ENCODE data around the gene TRIM38. TPM values are rescaled to one million over a fixed set of nuclear protein-coding genes. Genes with fewer than 3 reads are reported as not detected.
A peak's percentile ranks its signal among the peaks of the same experiment; 100 is the strongest.

Gene TRIM38
- total RNA-seq, 2 experiments from 2014 or later = 17.0 to 17.5 TPM

DNA sequence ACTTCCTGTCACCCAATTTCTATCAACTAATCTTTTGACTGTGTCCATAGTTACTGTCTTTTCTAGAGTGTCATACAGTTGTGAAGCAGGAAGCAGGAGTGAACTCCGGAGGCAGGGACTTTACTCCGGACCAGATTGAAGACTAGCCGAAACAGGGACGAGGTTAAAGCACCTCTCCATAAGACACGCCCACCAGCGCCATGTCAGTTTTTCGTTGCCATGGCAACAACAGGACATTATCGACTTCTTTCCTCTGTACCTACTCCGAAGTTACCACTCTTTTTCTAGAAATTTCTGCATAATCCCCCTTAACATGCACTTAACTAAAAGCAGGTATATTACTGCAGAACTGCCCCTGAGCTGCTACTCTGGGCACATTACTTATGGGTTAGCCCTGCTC is 25.2 kb downstream of the TRIM38 start:
- Histone ChIP-seq H3K36me3 (ENCODE audit: insufficient read depth, low read length) (peaks cover 36% of the 10 kb centered on the region), H3K27me3 (ENCODE audit: control insufficient read depth in 1 of 2, insufficient read depth in 2 of 2, low read length in 2 of 2) (no peaks in the 10 kb centered on the region), H3K4me1 (ENCODE audit: insufficient read depth, low read length) (peaks cover 8% of the 10 kb centered on the region), H3K4me3 (ENCODE audit: low read length) (no peak overlapping the region), H3K27ac (ENCODE audit: low read depth in 1 of 2, low read length in 2 of 2) (no peak overlapping the region), H3K9me3 (ENCODE audit: control insufficient read depth in 1 of 2, insufficient read depth in 1 of 2, low read length in 2 of 2) (no peaks in the 10 kb centered on the region)
- Mint-ChIP-seq H3K4me3 (no peak overlapping the region), H3K27ac (peak overlapping the region; percentile 6), H3K27me3 (no peaks in the 10 kb centered on the region), H3K9me3 (no peaks in the 10 kb centered on the region), H3K4me1 (ENCODE audit: low read depth) (peaks cover 28% of the 10 kb centered on the region), H3K36me3 (ENCODE audit: low read depth) (peaks cover 55% of the 10 kb centered on the region)
- DNase-seq = peak in 1 of 14 experiments; percentile 24
- no peak for TF ChIP-seq CTCF (IDR thresholded peaks at IDR 0.05)
- intact Hi-C loops (cut with DNase I, micrococcal nuclease) = no loop called here
- CTCF ChIA-PET = no interaction called here
- POLR2A ChIA-PET = interaction anchor here (1.3 to 2.2 kb wide), 2 partner anchors 26 to 33 kb away, joined by 3 to 10 read pairs; partner anchors contain the start of gene TRIM38
- ATAC-seq (ENCODE audit: poor library complexity) = no peak

DNA sequence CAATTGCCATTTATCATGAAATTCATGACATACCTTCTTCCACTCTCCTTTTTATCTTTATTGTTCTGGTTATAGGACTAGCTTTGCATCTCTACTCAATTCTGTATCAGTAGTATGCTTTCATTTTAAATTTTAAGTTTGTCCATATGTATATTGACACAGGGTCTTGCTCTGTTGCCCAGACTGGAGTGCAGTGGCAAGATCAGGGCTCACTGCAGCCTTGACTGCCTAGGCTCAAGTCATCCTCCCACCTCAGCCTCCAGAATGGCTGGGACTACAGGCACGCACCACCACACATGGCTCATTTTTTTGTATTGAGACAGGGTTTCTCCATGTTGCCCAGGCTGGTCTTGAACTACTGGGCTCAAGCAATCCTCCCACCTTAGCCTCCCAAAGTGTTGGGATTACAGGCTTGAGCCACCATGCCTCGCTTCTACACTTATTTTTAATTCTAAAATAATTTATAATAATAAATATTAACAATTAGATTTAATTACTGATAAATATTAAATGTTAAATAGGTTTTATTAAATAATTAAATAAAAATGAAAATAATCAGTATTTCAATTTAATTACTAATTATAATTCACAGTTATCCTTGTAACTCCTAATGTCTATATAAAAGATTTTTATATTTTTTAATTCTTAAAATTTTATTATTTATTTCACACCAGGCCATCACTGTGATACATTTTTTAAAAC is 27.7 kb downstream of the TRIM38 start:
- ChIA-PET CTCF (interaction anchor here (2.8 kb wide), 1 partner anchor 29 kb away, joined by 62 read pairs; a partner anchor contains a TSS), POLR2A (interaction anchor here (0.7 to 4.3 kb wide), 7 partner anchors 25 to 96 kb away, joined by 3 to 103 read pairs (median 23); partner anchors contain the start of gene HFE)
- peak overlapping the region; percentile 49 for H3K27ac Mint-ChIP-seq
- no peak for TF ChIP-seq CTCF (IDR thresholded peaks at IDR 0.05)
- Histone ChIP-seq H3K27ac (ENCODE audit: low read depth in 1 of 2, low read length in 2 of 2) (no peak overlapping the region), H3K4me3 (ENCODE audit: low read length) (no peak overlapping the region), H3K9me3 (ENCODE audit: control insufficient read depth in 1 of 2, insufficient read depth in 1 of 2, low read length in 2 of 2) (no peaks in the 10 kb centered on the region), H3K4me1 (ENCODE audit: insufficient read depth, low read length) (peaks cover 15% of the 10 kb centered on the region), H3K36me3 (ENCODE audit: insufficient read depth, low read length) (peaks cover 16% of the 10 kb centered on the region), H3K27me3 (ENCODE audit: control insufficient read depth in 1 of 2, insufficient read depth in 2 of 2, low read length in 2 of 2) (no peaks in the 10 kb centered on the region)
- no peak for ATAC-seq (ENCODE audit: poor library complexity)
- H3K36me3 Mint-ChIP-seq (ENCODE audit: low read depth) = peaks cover 32% of the 10 kb centered on the region
- H3K9me3 Mint-ChIP-seq = no peaks in the 10 kb centered on the region
- H3K4me1 Mint-ChIP-seq (ENCODE audit: low read depth) = peaks cover 33% of the 10 kb centered on the region
- intact Hi-C loops (cut with DNase I, micrococcal nuclease) = loop anchor here (2.0 to 10.0 kb wide), 2 partner anchors 30 to 106 kb away; no protein-coding TSS in a partner anchor
- no peaks in the 10 kb centered on the region for H3K27me3 Mint-ChIP-seq
- H3K4me3 Mint-ChIP-seq = peak overlapping the region; percentile 74
- no peak for DNase-seq

GRCh38 chr6:25991785-25992412 is 29.3 kb downstream of the TRIM38 start:
- ATAC-seq (ENCODE audit: poor library complexity) = peak; percentile 27
- peaks cover 22% of the 10 kb centered on the region for H3K36me3 Mint-ChIP-seq (ENCODE audit: low read depth)
- Histone ChIP-seq H3K36me3 (ENCODE audit: insufficient read depth, low read length) (peaks cover 3% of the 10 kb centered on the region), H3K27ac (ENCODE audit: low read depth in 1 of 2, low read length in 2 of 2) (peak overlapping the region; percentile 31 to 69), H3K27me3 (ENCODE audit: control insufficient read depth in 1 of 2, insufficient read depth in 2 of 2, low read length in 2 of 2) (no peaks in the 10 kb centered on the region), H3K4me1 (ENCODE audit: insufficient read depth, low read length) (peaks cover 15% of the 10 kb centered on the region), H3K4me3 (ENCODE audit: low read length) (peak overlapping the region; percentile 55), H3K9me3 (ENCODE audit: control insufficient read depth in 1 of 2, insufficient read depth in 1 of 2, low read length in 2 of 2) (no peaks in the 10 kb centered on the region)
- TF ChIP-seq CTCF (IDR thresholded peaks at IDR 0.05) = no peak
- H3K9me3 Mint-ChIP-seq = no peaks in the 10 kb centered on the region
- ChIA-PET CTCF (interaction anchor here (0.7 to 2.8 kb wide), 37 partner anchors 10 to 1901 kb away, joined by 3 to 62 read pairs (median 5); partner anchors contain the start of genes HFE and TRIM38), POLR2A (interaction anchor here (0.6 to 4.3 kb wide), 33 partner anchors 12 to 1876 kb away, joined by 3 to 103 read pairs (median 4); partner anchors contain the start of gene TRIM38)
- peak overlapping the region; percentile 97 for H3K27ac Mint-ChIP-seq
- H3K27me3 Mint-ChIP-seq = no peaks in the 10 kb centered on the region
- intact Hi-C loops (cut with DNase I, micrococcal nuclease) = loop anchor here (1.0 to 10.0 kb wide), 6 partner anchors 28 to 272 kb away; a partner anchor contains a TSS
- peak in 13 of 14 experiments; percentile 11 to 77 (median 22) for DNase-seq
- H3K4me3 Mint-ChIP-seq = peak overlapping the region; percentile 97
- peaks cover 37% of the 10 kb centered on the region for H3K4me1 Mint-ChIP-seq (ENCODE audit: low read depth)
